ENCODE results near the gene CXCR5. TPM values are rescaled to one million over a fixed set of nuclear protein-coding genes. Genes with fewer than 3 reads are reported as not detected.

CXCR5 gene
- total RNA-seq, 1 experiment from 2014 or later: not detected

- DNase-seq (ENCODE audit: low spot score): no peak
These were observed 7.4 kb upstream of the CXCR5 start for GRCh38 chr11:118876286-118876685.

DNA sequence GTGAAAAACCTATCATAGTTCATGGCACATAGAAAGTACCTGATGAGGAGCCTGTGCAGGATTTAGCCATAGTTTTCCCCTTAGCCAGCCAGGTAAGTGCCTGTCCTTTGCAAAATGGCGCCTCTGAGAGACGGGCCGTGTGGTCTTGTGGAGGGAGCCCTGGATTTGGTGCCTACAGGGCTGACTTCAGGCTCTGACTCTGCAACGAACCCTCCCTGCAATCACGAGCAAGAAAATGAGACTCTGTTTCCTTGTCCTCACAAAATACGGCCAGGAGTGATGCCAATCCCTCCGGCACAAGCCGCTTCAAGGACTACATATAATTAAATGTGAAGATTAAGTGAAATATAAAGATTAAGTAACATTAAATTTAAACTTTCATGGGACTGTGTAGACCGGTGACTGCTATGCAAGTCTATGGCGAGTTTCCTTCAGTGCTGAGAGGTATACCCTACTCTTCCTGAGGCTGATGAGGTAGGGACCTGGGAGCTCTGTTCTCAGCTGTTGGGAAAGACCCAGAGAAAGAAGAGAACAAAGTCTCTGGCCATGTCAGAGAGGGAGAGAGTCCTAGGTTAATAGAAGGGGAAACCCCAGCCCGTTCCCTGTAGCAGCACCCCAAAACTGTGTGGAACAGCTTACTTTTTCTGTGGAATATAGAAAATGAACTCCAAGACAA, 6.1 kb upstream of the CXCR5 start:
- DNase-seq (ENCODE audit: low spot score): no peak

- no peak for DNase-seq (ENCODE audit: low spot score)
These were observed 5.5 kb upstream of the CXCR5 start for GRCh38 chr11:118878163-118878563.

DNA sequence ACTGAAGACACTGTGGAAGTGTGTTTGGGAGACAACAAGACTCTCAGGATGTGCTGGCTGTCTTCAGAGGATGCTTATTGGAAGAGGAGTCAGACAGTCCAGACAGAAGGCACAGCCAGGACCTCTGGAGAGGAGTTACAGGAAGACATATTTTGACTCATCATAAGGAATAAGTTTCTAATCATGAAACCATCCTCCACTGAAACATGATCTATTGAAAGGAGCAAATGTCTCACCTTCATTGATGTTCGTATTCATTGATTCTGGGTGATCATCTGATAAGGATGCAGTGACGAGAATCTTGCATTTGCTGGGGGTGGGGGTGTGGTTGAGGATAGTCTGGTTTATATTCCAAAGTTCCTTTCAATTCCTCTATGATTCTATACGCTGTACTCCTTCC, 2.5 kb upstream of the CXCR5 start:
- DNase-seq (ENCODE audit: low spot score): no peak

GRCh38 chr11:118882491-118882890, 1.2 kb upstream of the CXCR5 start:
- no peak for DNase-seq (ENCODE audit: low spot score)

- no peak for DNase-seq (ENCODE audit: low spot score)
These were observed 706 bp upstream of the CXCR5 start for GRCh38 chr11:118883004-118883367.

- no peak for DNase-seq (ENCODE audit: low spot score)
These were observed 1.2 kb downstream of the CXCR5 start for GRCh38 chr11:118884875-118885274.

GRCh38 chr11:118885319-118885718, 1.6 kb downstream of the CXCR5 start:
- DNase-seq (ENCODE audit: low spot score): no peak

- no peak for DNase-seq (ENCODE audit: low spot score)
These were observed 2.3 kb downstream of the CXCR5 start for GRCh38 chr11:118885831-118886565.

GRCh38 chr11:118886681-118887111, 3.0 kb downstream of the CXCR5 start:
- DNase-seq (ENCODE audit: low spot score): no peak

- no peak for DNase-seq (ENCODE audit: low spot score)
These were observed 3.5 kb downstream of the CXCR5 start for GRCh38 chr11:118887206-118887605.

- no peak for DNase-seq (ENCODE audit: low spot score)
These were observed 4.7 kb downstream of the CXCR5 start for GRCh38 chr11:118888398-118888797.

DNA sequence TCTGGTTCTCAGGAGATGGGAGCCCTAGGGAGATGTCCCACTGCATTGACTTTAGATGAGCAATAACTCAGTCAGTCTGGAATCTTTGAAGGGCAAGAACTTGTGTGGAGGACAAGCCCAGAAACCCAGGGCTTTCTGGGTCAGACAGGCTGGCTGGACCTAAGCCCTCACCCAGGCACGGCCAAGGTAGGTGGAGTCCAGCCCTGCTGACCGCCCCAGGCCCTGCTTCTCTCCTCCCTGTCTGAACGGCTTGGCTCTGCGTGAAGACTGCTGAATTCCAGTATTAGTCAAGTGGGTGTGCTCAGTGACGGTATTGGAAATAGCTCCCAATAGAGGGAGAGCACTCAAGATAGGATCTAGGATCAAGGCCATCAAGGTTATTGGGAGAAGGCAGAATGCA, 6.1 kb downstream of the CXCR5 start:
- DNase-seq (ENCODE audit: low spot score): no peak

DNA sequence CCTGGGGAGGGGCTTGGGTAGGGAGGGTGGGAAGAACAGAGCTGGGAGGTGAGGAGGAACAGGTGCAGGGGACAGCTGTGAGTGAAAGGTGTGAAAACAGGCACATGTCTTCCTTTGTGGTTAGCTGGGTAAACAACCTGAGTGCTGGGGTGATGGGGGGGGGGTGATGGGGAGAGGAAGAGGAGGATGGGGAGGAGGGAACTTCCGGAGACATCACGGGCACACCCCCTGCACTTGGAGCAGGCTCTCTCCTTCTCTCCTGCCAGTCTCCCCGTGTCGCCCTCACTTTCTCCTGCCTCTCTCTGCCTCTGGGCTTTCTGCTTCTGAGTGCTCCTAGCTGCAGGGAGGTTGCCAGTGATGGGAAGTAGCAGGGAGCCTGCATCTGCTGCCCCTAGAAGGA, 8.8 kb downstream of the CXCR5 start:
- DNase-seq (ENCODE audit: low spot score): no peak

- DNase-seq (ENCODE audit: low spot score): no peak
These were observed 9.3 kb downstream of the CXCR5 start for GRCh38 chr11:118892964-118893363.

DNA sequence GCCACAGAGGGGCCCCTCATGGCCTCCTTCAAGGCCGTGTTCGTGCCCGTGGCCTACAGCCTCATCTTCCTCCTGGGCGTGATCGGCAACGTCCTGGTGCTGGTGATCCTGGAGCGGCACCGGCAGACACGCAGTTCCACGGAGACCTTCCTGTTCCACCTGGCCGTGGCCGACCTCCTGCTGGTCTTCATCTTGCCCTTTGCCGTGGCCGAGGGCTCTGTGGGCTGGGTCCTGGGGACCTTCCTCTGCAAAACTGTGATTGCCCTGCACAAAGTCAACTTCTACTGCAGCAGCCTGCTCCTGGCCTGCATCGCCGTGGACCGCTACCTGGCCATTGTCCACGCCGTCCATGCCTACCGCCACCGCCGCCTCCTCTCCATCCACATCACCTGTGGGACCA, 10.0 kb downstream of the CXCR5 start:
- no peak for DNase-seq (ENCODE audit: low spot score)

DNA sequence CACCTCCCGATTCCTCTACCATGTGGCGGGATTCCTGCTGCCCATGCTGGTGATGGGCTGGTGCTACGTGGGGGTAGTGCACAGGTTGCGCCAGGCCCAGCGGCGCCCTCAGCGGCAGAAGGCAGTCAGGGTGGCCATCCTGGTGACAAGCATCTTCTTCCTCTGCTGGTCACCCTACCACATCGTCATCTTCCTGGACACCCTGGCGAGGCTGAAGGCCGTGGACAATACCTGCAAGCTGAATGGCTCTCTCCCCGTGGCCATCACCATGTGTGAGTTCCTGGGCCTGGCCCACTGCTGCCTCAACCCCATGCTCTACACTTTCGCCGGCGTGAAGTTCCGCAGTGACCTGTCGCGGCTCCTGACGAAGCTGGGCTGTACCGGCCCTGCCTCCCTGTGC, 10.5 kb downstream of the CXCR5 start:
- DNase-seq (ENCODE audit: low spot score): no peak

GRCh38 chr11:118895093-118896039, 11.7 kb downstream of the CXCR5 start:
- no peak for DNase-seq (ENCODE audit: low spot score)

DNA sequence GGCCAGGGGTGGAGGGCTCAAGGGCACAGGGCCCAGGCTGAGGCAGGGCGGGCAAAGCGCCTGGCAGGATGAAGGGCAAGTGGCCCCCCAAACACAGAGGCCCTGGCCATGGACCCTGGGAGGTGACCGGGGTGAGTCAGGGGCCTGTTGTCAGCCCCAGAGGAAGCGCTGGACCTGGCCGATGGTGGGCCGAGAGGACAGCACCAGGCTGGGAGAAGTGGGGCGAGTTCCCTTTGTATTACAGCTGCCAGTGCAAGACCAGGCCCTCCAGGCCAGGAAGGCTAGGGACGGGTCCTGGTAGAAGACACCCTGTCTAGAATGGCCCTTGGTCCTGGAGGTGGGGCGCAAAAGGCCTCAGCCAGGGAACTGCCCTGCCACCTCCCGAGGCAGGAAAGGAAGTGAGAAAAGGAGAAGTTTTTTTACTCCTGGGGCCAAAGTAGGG, 12.8 kb downstream of the CXCR5 start:
- no peak for DNase-seq (ENCODE audit: low spot score)

DNA sequence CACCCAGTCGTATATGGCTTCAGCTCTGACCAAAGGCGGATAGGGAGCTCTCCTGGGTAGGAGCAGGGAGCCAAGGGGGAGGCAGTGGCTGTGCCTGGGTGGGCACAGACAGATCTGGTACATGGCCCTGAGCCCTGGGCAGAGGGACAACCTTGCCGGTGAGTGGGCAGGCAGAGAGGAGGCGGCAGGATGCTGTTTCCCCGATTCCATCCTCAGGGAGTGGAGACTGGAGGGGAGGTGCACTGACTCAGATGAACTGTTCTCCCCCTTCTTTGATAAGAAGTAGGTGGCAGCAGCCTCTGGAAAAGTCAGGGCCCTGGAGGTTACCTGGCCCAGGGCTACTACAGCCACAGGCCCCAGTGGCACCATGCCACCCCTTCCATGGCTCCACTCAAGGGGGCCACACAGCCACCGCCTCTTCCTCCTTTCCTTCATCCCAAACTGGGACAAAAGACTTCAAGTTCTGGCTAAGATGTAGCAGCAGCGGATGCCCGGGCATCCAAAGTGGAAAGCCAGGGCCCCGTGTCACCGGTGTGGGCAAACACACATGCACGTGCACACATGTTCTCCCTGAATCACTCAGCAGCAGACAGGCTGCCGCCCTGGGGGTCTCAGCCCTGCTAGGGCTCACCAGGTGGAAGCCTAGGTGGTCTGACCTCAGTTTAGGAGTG, 13.4 kb downstream of the CXCR5 start:
- DNase-seq (ENCODE audit: low spot score): no peak

DNA sequence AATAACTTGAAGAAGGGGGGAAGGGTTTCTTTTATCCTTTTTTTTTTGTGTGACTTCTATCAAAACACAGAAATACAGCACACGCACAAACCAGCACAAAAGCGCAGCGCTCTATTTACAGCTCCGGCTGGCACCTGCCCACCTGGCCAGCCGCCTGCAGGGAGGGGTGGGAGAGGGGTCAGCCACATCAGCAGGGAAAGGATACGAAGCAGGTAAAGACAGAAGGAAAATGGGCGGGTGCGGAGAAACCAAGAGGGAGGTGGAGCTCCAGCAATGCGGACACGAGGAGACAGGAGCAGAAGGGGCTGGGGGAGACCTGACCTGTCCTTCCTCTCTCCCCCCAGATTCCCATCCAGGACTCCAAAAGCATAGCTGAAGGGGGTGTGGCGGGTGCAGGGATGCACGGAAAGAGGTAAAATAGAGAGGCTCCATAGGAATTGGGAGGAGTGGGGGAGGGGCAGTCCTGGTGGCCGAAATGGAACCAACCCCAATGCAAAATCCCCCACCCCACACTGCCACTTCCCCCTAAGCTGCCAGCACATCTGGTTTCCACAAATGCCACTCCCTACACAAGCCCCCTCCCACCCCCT, 14.1 kb downstream of the CXCR5 start:
- DNase-seq (ENCODE audit: low spot score): no peak

Data from HT-29 (cell line).